NCI-H1092 treated with DMSO at 0.1 percent for 48 hours (cell line): ENCODE results near the gene MCRIP1.
A peak's percentile ranks its signal among the peaks of the same experiment; 100 is the strongest.

ENCODE experiments used
- DNase-seq: peaks from one replicate; lab custom pipeline; 2025; lab: John Stamatoyannopoulos, UW

MCRIP1 gene

DNA sequence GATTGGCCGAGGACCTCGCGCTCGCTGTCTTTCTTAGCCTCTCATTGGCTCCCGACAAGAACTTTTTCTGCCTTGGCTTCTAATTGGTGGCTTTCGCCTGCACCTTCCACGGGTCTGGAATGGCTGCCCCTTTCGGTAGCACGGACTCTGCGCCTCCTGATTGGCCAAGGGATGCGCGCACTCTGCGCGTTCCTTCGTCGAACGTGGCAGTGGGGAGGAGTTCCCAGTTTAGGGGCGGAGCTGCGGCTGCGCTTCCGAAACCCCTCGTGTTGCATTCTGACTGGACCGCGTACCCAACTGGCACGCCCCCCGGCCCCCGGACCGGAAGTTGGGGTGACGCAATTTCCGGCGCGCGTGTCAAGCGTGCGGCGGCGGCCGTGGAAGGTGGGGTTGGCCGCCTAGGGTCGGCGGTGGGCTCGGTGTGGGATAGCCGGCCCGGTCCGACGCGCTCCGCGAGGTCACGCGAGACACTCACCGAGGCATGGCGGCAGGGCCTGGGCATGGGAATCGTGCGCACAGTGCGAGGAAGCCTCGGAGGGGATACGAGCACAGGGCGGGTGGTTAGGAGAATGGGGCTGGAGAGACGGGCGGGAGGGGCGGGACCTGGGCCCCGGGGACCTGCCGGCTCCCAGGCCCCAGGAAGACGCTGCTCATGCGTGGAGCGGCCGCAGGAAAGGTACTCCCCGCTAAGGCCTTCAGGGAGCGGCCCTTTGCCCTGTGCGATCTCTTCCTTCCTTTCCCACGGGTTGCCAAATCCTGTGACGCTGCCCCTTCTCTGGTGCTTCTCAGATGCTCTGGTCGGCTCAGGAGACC lies 27.9 kb upstream of the MCRIP1 start:
- DNase-seq = peak; percentile 100

DNA sequence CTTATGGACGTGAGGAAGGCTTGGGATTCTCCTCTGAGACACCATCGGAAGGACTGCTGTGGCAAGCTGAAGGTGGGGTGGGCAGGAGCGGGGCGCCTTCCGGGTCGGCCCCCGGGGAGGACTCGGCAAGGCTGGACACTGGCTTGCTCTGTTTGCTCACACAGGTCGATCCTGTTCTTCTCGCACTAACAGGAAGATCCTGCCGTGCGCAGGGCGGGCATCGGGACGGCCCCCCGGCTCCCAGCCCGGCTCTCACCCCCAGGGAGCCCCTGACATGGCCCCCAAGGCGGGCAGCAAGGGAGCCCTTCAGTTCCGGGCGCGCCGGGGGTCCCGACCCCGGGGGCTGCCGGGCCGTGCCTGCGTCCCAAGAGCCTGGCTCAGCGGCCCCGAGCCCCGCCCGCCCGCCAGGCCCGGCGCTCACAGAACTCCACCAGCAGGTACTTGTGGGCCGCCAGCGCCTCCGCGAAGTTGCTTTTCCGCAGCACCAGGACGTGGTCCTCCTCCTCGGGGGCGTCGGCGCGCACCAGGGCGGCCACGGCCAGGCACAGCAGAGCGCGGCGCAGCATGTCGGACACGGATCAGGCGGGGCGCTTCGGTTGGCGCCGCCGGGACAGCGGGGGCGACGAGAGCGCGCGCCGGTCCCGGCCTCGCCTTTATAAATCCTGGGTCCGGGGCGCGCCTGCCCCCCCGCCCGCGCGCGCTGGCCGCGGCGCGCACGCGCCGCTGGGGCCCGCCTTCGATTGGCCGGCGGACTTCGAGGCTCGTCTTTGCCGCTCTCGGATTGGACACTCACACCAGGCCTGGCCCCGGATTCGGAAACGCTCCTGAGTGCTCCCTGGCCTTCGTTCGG lies 27.0 kb upstream of the MCRIP1 start, which contains the start of gene P4HB:
P4HB (minus strand) TSS at position 630 of the 850 bp plus-strand sequence; CDS start at position 566, 64 bp downstream.
- no peak for DNase-seq

DNA sequence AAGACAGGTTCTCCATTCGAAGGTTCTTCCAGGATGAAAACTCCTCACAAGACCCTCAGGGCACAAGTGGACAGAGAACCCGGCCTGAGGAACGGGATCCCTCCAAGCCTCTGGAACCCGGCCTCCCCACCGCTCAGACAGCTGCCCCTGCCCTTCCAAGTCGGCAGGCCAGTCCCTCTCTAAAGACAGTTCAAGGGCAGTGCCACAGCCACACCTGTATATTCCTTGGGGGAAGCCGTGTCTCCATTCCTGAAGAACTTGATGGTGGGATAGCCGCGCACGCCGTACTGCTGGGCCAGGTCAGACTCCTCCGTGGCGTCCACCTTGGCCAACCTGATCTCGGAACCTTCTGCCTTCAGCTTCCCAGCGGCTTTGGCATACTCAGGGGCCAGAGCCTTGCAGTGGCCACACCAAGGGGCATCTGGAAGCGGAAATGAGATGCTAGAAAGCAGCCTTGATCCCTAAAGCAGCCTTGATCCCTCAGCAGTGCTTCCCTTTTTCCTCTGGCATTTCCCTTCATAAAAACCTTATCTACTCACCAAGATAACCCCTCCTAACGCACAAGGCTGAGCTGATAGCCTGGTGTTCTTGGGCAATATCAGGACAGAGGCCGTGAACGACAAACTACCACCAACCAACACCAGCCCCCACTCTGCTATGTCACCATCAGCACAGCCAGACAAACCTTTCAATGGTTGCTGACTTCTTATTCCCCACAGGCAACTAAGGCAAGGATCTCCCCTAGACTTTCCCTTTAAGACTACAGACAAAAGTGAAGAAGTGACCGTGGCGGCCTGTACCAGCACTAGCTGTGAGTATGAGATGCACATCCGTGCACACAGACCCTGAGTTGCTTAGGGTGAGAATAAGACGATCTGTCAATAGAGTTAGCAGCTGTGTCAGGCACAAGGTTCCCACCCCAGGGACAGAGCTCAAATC lies 26.1 kb upstream of the MCRIP1 start:
- DNase-seq = no peak

DNA sequence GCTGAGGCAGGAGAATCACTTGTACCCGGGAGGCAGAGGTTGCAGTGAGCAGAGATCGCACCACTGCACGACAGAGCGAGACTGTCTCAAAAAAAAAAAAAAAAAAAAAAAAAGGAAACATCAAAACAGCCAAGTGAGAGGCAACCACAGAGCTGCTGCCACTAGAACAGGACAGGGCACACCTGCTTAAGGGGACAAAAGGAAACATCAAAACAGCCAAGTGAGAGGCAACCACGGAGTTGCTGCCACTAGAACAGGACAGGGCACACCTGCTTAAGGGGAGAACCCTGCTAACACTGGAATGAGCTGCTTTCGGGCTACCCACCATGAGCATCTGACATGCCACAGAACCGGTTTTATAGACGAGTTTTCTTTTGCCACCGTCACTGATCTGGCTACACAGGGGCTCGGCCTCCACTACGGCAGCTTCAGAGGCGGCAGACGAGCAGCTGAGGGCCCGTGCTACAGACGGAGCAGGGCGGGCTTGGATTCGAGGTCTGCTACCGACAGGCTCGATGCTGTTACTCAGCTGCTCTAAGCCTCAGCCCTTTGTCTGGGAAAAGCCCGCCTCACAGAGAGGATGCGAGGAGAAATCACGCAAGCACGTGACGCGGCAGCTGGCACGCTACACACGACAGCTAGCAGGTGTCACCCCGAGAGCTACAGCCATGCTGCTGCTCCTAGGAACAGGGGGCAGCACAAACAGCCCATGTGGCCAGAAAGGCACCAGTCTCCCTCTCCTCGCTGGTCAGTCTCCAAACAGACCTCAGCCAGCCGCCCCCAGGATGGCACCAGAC lies 25.3 kb upstream of the MCRIP1 start:
- DNase-seq = no peak

DNA sequence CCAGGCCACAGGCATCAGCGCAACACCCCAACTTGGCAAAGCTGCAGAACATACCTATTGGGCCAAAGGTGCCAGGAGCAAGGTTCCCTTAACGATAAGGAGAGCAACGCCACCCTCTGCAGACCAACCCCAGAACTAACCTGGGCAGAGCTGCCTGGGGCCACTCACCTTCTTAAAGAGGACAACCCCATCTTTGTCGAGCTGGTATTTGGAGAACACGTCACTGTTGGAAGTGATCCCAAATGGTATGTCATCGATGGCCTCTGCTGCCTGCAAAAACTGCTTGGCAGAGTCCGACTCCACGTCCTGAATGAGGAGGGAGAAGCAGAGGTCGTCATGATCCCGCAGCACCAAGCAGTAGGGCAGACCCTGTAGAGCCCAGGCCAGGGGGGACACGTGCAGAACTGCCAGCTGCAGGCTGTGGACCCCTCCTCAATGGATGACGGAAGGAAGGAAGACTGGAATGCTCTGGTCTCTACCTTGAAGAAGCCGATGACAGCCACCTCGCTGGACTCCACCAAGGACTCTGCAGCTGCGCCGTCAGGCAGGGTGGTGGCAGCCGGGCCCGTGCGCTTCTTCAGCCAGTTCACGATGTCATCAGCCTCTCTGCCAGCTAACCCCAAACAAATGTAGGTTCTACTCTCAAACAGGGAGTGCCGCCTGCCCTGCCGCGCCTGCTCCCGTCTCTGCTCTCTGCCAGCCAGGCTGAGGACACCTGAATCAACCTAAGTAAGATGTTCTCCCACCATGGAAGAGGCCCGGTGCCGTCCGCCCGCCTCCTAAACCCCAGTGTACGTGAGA lies 22.1 kb upstream of the MCRIP1 start:
- DNase-seq = no peak

DNA sequence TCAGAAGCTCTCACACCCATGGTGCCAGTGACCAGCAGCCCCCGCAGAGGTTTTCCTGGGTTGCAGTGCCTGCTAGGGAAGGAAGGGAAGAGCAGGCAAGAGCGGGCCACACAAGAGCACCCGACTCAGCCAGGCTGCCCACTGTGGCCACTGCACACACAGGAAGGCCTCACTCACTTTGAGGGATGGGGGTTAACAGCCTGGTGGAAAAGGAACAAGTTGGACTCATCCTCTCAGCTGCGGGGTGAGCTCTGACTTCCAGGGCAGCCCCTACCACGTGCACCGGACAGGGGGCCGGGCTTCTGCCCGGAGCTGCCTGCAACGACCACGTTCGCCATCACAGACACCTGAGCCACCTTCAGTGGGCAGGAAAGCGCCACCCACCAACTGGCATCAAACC lies 19.1 kb upstream of the MCRIP1 start:
- no peak for DNase-seq

DNA sequence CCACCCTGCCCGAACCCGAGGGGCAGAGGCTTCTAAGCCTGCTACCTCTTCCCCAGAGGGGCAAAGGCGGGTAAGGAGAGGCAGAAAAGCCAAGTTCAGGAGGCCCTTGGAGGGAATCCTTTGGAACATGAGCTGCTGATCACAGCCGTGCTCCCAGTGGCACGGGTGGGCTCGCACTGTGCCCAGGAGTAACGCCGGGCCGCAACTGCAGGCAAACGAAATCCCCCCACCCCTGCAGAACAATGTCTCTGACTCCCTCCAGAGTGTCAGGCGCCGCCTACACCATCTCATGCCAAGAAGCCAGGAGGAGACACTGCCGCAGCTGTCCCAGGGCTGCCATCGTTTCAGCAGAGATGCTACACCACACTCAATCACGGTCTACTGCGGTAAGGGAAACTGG lies 18.3 kb upstream of the MCRIP1 start:
- no peak for DNase-seq

DNA sequence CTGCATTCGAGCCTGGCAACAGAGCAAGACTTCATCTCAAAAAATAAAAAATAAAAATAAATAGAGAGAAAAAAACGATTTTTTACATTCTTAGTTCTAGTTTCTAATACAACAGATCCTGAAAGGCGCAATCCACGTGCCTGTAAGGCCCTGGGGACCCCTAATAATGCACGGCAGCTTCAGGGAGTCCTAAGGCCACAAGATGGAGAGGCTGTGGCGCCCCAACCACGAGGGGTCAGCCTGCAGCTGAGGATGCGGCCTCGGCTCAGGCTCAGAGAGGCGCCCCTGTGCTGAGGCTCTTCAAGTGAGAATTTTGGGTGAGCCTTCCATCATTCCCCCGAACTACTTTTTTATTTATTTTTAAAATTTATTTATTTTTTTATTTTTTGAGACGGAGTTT lies 16.4 kb upstream of the MCRIP1 start:
- no peak for DNase-seq

DNA sequence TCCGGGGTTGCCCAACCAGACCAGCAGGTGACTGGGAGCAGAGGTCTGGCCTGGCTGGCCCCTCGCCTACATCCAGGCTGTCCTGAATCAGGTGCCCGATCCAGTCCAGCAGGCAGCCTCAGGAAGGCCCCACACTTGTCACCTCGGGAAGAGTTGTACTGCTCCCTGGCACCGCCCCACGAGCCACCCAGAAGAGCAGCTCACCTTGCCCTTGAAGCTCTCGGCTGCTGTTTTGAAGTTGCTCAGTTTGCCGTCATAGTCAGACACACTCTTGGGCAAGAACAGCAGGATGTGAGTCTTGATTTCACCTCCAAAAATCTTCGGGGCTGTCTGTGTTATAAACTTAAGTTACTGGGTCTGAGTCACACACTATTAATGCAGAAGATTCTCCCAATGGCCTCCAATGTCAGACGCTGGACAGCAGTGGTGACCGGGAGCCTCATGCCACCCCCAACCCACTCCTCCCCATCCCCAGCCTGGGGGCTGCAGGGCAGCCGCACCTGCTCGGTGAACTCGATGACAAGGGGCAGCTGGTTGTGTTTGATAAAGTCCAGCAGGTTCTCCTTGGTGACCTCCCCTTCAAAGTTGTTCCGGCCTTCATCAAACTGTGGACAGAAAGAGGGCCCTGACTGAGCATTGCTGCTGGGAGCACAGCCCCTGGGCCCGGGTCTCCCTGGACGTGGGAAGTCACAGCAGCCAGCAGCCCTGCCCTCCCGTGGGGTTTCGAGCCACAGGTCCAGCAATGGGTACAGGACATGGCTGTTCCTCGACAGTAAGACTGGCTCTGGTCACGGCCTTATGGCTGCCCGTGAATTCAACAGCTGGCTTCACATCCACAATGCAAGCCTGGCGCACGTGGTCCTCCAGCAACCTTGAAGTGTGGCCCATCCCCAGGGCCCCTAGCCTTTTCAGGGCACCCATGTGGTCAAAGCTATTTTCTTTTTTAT lies 13.9 kb upstream of the MCRIP1 start:
- no peak for DNase-seq

DNA sequence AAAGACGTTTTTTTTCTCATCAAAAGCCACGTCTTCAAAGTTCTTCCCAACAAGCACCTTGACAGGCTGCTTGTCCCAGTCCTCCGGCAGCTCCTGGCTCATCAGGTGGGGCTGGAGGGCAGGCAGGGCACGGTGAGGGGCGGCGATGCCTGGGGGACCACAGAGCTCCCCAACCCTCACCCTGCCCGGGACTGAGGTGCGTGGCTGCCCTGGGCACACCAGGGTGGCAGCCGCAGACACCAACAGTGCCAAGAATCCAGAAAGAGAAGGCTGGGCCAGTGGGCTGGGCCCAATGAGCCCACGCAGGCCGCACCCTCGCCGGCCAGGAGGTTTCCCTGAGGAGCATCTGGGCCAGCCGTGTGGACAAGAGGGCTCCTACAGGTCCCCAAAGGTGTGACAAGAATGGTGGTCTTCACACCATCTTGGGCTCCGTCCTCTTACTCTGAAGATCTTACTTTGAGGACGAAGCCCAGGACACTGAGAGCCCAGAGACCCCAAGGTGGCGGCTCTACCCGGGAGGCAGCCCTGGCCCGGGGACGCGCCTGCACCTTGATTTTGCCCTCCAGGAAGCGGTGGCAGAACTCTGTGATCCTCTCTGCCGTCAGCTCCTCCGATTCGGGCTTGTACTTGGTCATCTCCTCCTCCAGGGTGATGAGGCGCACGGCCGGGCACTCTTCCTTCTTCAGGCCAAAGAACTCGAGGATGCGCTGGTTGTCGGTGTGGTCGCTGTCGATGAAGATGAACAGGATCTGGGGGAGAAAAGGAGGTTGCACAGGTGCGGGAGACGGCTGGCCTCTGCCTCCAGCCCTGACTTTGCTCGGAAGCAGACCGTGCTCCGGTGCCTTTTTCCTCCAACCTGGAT lies 13.0 kb upstream of the MCRIP1 start:
- no peak for DNase-seq

DNA sequence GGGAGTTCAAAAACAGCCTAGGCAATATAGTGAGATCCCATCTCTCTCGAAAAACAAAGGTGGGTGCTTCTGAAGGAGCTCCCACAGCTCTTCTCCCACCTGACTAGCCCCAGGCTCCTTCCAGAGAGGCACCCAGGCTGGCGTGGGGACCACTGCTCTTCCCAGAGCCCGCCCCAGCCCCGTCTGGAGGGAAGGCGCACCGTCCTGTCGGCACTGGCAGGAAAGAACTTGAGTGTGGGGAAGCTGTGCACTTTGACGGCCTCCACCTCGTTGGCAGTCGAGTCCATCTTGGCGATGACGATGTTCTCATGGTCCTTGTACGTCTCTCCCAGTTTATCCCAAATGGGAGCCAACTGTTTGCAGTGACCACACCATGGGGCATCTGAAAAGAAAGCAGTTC lies 12.3 kb upstream of the MCRIP1 start:
- DNase-seq = no peak

DNA sequence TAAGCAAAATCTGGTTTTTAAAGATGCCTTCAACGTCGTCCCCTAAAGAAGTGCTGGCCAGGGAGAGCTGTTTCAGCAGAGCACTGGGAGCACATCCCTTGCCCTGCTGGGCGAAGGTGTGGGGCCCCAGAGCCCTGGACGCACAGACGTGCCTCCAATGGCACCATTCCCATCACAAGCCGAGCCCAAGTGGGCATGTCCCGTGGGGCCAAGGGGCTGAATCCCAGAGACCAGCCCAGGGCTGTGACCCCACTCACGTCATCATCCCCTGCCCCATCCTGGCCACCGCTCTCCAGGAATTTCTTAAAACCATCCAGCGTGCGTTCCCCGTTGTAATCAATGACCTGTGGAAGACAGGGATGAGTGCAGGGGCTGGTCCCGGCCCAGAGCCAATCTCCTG lies 11.8 kb upstream of the MCRIP1 start:
- no peak for DNase-seq

DNA sequence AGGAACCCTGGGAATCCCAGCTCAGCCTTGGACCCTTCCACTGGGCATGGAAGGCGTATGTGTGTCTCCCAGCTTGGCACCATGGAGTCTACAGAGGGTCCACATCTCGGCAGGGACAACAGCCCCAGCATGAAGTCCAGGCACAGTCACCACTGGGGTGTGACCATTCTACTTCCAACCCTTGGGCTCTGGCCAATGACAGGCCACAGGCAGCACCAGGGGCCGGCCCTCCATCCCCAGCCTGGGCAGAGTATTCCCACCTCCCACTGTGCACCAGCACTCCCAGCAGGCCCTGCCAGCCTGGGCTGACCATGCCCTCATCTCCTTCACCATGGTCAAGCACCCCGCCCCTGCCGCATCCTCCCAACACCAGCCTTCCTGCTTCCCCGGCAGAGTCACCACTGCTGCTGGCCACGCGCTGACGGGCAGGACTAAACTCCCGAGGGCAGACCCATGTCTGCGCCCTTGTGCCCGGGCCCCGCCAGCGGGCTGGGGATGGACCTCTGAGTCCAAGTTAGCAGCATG lies 11.3 kb upstream of the MCRIP1 start:
- no peak for DNase-seq

DNA sequence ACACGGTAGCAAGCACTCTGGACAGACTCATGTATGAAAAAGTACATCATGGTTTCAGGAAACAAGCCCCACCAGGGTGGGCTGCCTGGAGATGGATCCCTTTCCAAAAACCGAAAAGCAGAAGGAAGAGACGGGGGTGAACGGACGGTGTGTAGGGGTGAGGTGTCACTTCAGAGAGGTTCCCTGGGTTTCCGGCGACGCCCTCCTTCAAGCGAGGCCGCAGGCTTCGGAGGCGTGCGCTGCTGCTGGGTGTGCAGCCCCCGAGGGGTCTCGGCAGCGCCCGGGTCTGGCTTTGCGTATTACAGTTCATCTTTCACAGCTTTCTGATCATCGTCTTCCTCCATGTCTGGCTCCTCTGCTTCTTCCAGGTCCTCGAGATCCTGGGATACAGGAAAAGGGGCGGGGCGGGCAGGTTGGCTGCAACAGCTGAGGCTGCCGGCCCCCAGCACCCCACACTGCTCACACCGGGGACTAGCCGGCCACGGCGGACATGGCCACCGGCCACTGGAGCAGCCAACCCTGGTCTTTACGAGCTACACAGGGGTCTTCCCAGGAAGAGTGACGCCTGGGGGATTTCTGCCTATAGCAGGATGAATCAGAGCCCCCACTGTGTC lies 10.7 kb upstream of the MCRIP1 start:
- no peak for DNase-seq

DNA sequence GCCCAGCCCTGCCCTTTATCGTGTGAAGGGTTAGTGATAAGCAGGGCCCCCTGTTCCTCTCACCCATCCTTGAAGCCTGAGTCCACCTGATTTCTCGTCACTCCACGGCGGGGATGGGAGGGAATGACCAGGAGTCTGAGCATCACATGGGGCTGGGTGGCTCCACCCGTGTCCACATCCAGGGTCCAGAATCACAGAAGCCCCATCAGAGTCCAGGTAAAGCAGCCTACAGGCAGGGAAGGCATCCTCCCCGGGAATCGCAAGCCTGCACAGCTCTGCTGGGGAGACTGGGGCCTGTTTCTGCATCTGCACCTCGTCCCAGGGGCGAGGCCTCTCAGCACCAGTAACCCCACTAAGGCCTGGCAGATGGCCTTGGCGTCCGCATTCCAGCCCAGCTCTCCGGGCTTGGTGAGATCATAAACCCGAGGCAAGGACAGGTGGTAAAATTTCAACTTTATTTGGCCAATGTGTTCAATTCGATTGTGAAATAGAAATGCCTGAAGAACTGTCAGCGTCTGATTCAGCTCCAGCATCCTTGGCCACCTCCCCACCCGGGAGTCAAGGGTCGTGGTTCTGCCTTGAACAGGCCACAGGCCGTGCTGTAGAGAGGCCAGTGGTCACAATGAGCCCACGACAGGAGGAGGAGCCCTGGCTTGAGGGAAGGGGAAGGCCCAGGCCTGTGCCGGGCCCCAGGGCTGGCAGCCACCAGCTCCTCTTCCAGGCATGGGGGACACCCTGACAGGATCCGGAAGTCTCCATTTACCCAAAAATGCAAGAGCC lies 9.8 kb upstream of the MCRIP1 start:
- no peak for DNase-seq

DNA sequence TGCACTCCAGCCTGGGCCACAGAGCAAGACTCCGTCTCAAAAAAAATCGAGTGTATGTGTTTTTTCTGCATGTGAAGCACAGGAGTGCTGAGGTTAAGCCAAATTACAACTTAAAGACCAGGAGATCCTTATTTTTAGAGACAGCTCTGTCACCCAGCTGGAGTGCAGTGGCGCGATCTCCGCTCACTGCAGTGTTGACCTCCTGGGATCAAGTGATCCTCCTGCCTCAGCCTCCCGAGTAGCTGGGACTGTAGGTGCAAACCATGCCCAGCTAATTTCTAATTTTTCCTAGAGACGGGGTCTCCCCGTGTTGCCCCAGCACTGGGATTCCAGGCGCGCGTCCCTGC lies 9.3 kb upstream of the MCRIP1 start:
- DNase-seq = no peak

DNA sequence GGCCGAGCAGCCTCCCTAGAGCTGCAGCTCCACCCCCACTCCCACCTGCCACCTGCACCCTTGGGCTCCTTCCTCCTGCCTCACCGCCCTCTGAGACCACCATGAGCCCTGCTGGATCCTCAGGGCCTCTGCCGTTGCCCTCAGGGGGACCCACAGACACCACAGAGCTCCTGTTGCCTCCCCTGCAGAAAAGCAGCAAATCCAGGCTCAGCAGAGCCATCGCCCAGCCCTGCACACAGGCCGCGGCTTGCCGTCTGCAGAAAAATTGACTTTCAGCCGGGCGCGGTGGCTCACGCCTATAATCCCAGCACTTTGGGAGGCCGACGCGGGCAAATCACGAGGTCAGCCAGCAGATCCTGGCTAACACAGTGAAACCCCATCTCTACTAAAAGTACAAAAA lies 8.8 kb upstream of the MCRIP1 start:
- no peak for DNase-seq
